Brain pericyte (primary cell): ENCODE results near the gene FBLN2.

Experiments
- DNase-seq: peaks from one replicate; pipeline ENCODE4 v3.0.0-alpha.2; 2012; ENCODE audit warnings: low read depth, low spot score

FBLN2 gene

GRCh38 chr3:13600950-13601691 is 52.2 kb downstream of the FBLN2 start:
- DNase-seq, result no peak

- DNase-seq, result no peak
Measured at GRCh38 chr3:13601692-13602080, 52.8 kb downstream of the FBLN2 start.

GRCh38 chr3:13605555-13605954 is 56.6 kb downstream of the FBLN2 start:
- DNase-seq, result no peak

GRCh38 chr3:13607821-13608597 is 59.1 kb downstream of the FBLN2 start:
- no peak for DNase-seq

GRCh38 chr3:13608969-13609725 is 60.2 kb downstream of the FBLN2 start:
- no peak for DNase-seq

GRCh38 chr3:13610006-13610570 is 61.2 kb downstream of the FBLN2 start:
- DNase-seq, result no peak

- DNase-seq, result no peak
Measured at GRCh38 chr3:13611221-13611620, 62.3 kb downstream of the FBLN2 start.

GRCh38 chr3:13612829-13613228 is 63.9 kb downstream of the FBLN2 start:
- DNase-seq, result peak; percentile 94

- DNase-seq, result no peak
Measured at GRCh38 chr3:13613343-13614190, 64.6 kb downstream of the FBLN2 start.

GRCh38 chr3:13614607-13615006 is 65.7 kb downstream of the FBLN2 start:
- DNase-seq, result no peak

- DNase-seq, result no peak
Measured at GRCh38 chr3:13615019-13615528, 66.1 kb downstream of the FBLN2 start.

GRCh38 chr3:13616359-13616758 is 67.4 kb downstream of the FBLN2 start:
- no peak for DNase-seq

GRCh38 chr3:13617097-13617738 is 68.3 kb downstream of the FBLN2 start:
- DNase-seq, result no peak

GRCh38 chr3:13617981-13618380 is 69.1 kb downstream of the FBLN2 start:
- DNase-seq, result no peak

- DNase-seq, result no peak
Measured at GRCh38 chr3:13618836-13619235, 69.9 kb downstream of the FBLN2 start.

- DNase-seq, result no peak
Measured at GRCh38 chr3:13619661-13620230, 70.8 kb downstream of the FBLN2 start.

- DNase-seq, result no peak
Measured at GRCh38 chr3:13620281-13620680, 71.4 kb downstream of the FBLN2 start.

- DNase-seq, result no peak
Measured at GRCh38 chr3:13620776-13621365, 71.9 kb downstream of the FBLN2 start.

- no peak for DNase-seq
Measured at GRCh38 chr3:13621381-13622221, 72.7 kb downstream of the FBLN2 start.
